ENCODE measurements around the gene PASK. TPM values are rescaled to one million over a fixed set of nuclear protein-coding genes. Genes with fewer than 3 reads are reported as not detected.
A peak's percentile ranks its signal among the peaks of the same experiment; 100 is the strongest.

PASK gene
- total and polyA plus RNA-seq, 9 of the 15 experiments (the other 6 are each of a cell fraction or from before 2014, with no cell fraction given) = 1.5 to 30.3 (median 9.9) TPM

- no peak for TF ChIP-seq PREB (CRISPR knock-in tag; IDR thresholded peaks at IDR 0.05)
- TF ChIP-seq ZNF165 (CRISPR knock-in tag; IDR thresholded peaks at IDR 0.05; ENCODE audit: borderline replicate concordance) = no peak
- TF ChIP-seq ZNF449 (CRISPR knock-in tag; IDR thresholded peaks at IDR 0.05) = no peak
- TF ChIP-seq HBP1 (CRISPR knock-in tag; IDR thresholded peaks at IDR 0.05) = no peak
- no peak for TF ChIP-seq ZKSCAN3 (CRISPR knock-in tag; IDR thresholded peaks at IDR 0.05)
- peak; percentile 49 for TF ChIP-seq EGR1 (conservative IDR thresholded peaks at IDR 0.05)
- TF ChIP-seq GABPB1 (CRISPR knock-in tag; IDR thresholded peaks at IDR 0.05) = no peak
- no peak for TF ChIP-seq ARID3B (CRISPR knock-in tag; IDR thresholded peaks at IDR 0.05; ENCODE audit: borderline replicate concordance)
- no peak for TF ChIP-seq HDAC1 (IDR thresholded peaks at IDR 0.05)
- no peak for TF ChIP-seq ZSCAN32 (CRISPR knock-in tag; IDR thresholded peaks at IDR 0.05)
- no peak for TF ChIP-seq ZC3H11A (IDR thresholded peaks at IDR 0.05; ENCODE audit: low read depth, low read length)
- TF ChIP-seq ZNF668 (CRISPR knock-in tag; IDR thresholded peaks at IDR 0.05) = no peak
- no peak for TF ChIP-seq RBBP5 (IDR thresholded peaks at IDR 0.05; ENCODE audit: borderline replicate concordance, insufficient read depth, low read length, poor library complexity, severe bottlenecking)
- TF ChIP-seq BRF2 (IDR thresholded peaks at IDR 0.05; ENCODE audit: borderline replicate concordance, insufficient read depth, insufficient read length) = no peak
- no peak for TF ChIP-seq YY1 (IDR thresholded peaks at IDR 0.05; ENCODE audit: borderline replicate concordance in 1 of 3, control insufficient read depth in 1 of 3, extremely low read depth in 1 of 3, insufficient read depth in 3 of 3, insufficient read length in 1 of 3, insufficient replicate concordance in 2 of 3, low read depth in 1 of 3, low read length in 2 of 3)
- 0 out of 2 replicates have a peak, but pooled peaks have one; percentile 10 for TF ChIP-seq GABPA (tag; conservative IDR thresholded peaks at IDR 0.05; ENCODE audit: low read depth)
- TF ChIP-seq ZNF253 (CRISPR knock-in tag; conservative IDR thresholded peaks at IDR 0.05) = no peak
Observed at GRCh38 chr2:241150660-241151530, 1.6 kb upstream of the PASK start (continued).
